Astrocyte (in vitro differentiated cells and primary cell): ENCODE results near the gene CRYBG2. TPM values are rescaled to one million over a fixed set of nuclear protein-coding genes. Genes with fewer than 3 reads are reported as not detected.

Experiments used
- DNase-seq: peaks from one replicate; pipeline ENCODE4 v3.0.0-alpha.2; 2010; ENCODE audit warnings: low read depth
- FAIRE-seq: peaks from 2 replicates; lab custom pipeline; 2011; peaks lifted over from hg19 to GRCh38; lab: Jason Lieb, UNC
- H2AFZ ChIP-seq: 2 replicates; pipeline ENCODE4 v1.6.0; 2012; ENCODE audit warnings: low read depth, low read length, inconsistent platforms
- H3K27ac ChIP-seq: 2 replicates; pipeline ENCODE4 v1.5.1; 2011; ENCODE audit warnings: low read depth, low read length, inconsistent platforms
- H3K27me3 ChIP-seq: 2 replicates; pipeline ENCODE4 v1.6.0; 2011; ENCODE audit warnings: low read length, inconsistent platforms; ENCODE audit not compliant: insufficient read depth
- H3K36me3 ChIP-seq: 2 replicates; pipeline ENCODE4 v1.5.1; 2011; ENCODE audit warnings: low read length, inconsistent platforms; ENCODE audit not compliant: insufficient read depth
- H3K4me1 ChIP-seq: 2 replicates; pipeline ENCODE4 v1.5.1; 2011; ENCODE audit warnings: low read length, inconsistent platforms; ENCODE audit not compliant: insufficient read depth
- H3K4me2 ChIP-seq: 2 replicates; pipeline ENCODE4 v1.6.0; 2012; ENCODE audit warnings: low read length, inconsistent platforms
- H3K4me3 ChIP-seq: 2 replicates; pipeline ENCODE4 v1.5.1; 2011; ENCODE audit warnings: low read depth, mild to moderate bottlenecking, low read length, inconsistent platforms; ENCODE audit not compliant: insufficient read depth
- H3K79me2 ChIP-seq: 2 replicates; pipeline ENCODE4 v1.6.0; 2012; ENCODE audit warnings: mild to moderate bottlenecking, low read length, inconsistent platforms; ENCODE audit not compliant: insufficient read depth
- H3K9ac ChIP-seq: 2 replicates; pipeline ENCODE4 v1.6.0; 2012; ENCODE audit warnings: mild to moderate bottlenecking, low read length, inconsistent platforms
- H3K9me3 ChIP-seq: 2 replicates; pipeline ENCODE4 v1.5.1; 2012; ENCODE audit warnings: low read depth, mild to moderate bottlenecking, low read length, inconsistent platforms; ENCODE audit not compliant: insufficient read depth
- H4K20me1 ChIP-seq: 2 replicates; pipeline ENCODE4 v1.6.0; 2012; ENCODE audit warnings: low read length, inconsistent platforms; ENCODE audit not compliant: insufficient read depth
- H3K27ac Mint-ChIP-seq: one replicate; pipeline ENCODE4 v1.8.0; 2021; ENCODE audit warnings: mild to moderate bottlenecking, mixed read lengths; ENCODE audit not compliant: unreplicated experiment
- H3K27me3 Mint-ChIP-seq: one replicate; pipeline ENCODE4 v1.8.0; 2021; ENCODE audit warnings: low read depth, mixed read lengths; ENCODE audit not compliant: unreplicated experiment
- H3K36me3 Mint-ChIP-seq: one replicate; pipeline ENCODE4 v1.8.0; 2021; ENCODE audit warnings: low read depth, mixed read lengths; ENCODE audit not compliant: unreplicated experiment
- H3K4me1 Mint-ChIP-seq: one replicate; pipeline ENCODE4 v1.8.0; 2021; ENCODE audit warnings: low read depth, mixed read lengths; ENCODE audit not compliant: unreplicated experiment
- H3K4me3 Mint-ChIP-seq: one replicate; pipeline ENCODE4 v1.8.0; 2021; ENCODE audit warnings: mild to moderate bottlenecking, moderate library complexity, mixed read lengths; ENCODE audit not compliant: unreplicated experiment
- H3K9me3 Mint-ChIP-seq: one replicate; pipeline ENCODE4 v1.8.0; 2021; ENCODE audit warnings: mild to moderate bottlenecking, mixed read lengths; ENCODE audit not compliant: unreplicated experiment
- CTCF ChIP-seq: IDR thresholded peaks from 2 replicates; pipeline ENCODE4 v1.5.1; 2011; ENCODE audit warnings: low read depth, mild to moderate bottlenecking, inconsistent platforms, low read length, moderate library complexity; ENCODE audit not compliant: insufficient read depth
- EZH2 ChIP-seq: IDR thresholded peaks from 2 replicates; pipeline ENCODE4 v1.6.1; 2012; ENCODE audit warnings: mild to moderate bottlenecking, low read length, inconsistent platforms; ENCODE audit not compliant: insufficient read depth
- total RNA-seq: library from RNA; stranded (reverse); gene quantifications from 2 replicates; pipeline ENCODE4 v1.2.1, GENCODE V29; 2021

The CRYBG2 gene
- total RNA-seq, 1 donor from 2014 or later: 5.3 TPM

GRCh38 chr1:26320896-26321295, 33.0 kb downstream of the CRYBG2 start:
- peak overlapping the region; percentile 47 for H3K4me2 ChIP-seq
- no peaks in the 10 kb centered on the region for H3K9me3 Mint-ChIP-seq
- H3K4me3 ChIP-seq: no peak overlapping the region
- peak overlapping the region; percentile 68 for H3K27ac Mint-ChIP-seq
- peaks cover 7% of the 10 kb centered on the region for H3K4me1 Mint-ChIP-seq
- peaks cover 5% of the 10 kb centered on the region for H3K4me1 ChIP-seq
- FAIRE-seq (no peak), DNase-seq (no peak)
- TF ChIP-seq CTCF: no peak
- TF ChIP-seq EZH2: no peak
- H3K4me3 Mint-ChIP-seq: no peak overlapping the region
- H3K9me3 ChIP-seq: no peaks in the 10 kb centered on the region
- no peaks in the 10 kb centered on the region for H3K27me3 ChIP-seq
- H3K79me2 ChIP-seq: no peaks in the 10 kb centered on the region
- H3K36me3 ChIP-seq: no peaks in the 10 kb centered on the region
- H3K9ac ChIP-seq: peak overlapping the region; percentile 63
- H3K27me3 Mint-ChIP-seq: peaks cover 3% of the 10 kb centered on the region
- peak overlapping the region; percentile 87 for H2AFZ ChIP-seq
- H3K27ac ChIP-seq: no peak overlapping the region
- H3K36me3 Mint-ChIP-seq: peaks cover 3% of the 10 kb centered on the region
- no peaks in the 10 kb centered on the region for H4K20me1 ChIP-seq

GRCh38 chr1:26318338-26319064, 35.4 kb downstream of the CRYBG2 start:
- Mint-ChIP-seq H3K27ac (no peak overlapping the region), H3K9me3 (no peaks in the 10 kb centered on the region), H3K36me3 (peaks cover 3% of the 10 kb centered on the region), H3K27me3 (peaks cover 11% of the 10 kb centered on the region), H3K4me3 (no peak overlapping the region), H3K4me1 (peaks cover 7% of the 10 kb centered on the region)
- TF ChIP-seq CTCF: no peak
- TF ChIP-seq EZH2: no peak
- Histone ChIP-seq H2AFZ (no peak overlapping the region), H3K79me2 (no peaks in the 10 kb centered on the region), H3K27me3 (peaks cover 3% of the 10 kb centered on the region), H3K27ac (no peak overlapping the region), H3K9me3 (no peaks in the 10 kb centered on the region), H3K36me3 (no peaks in the 10 kb centered on the region), H3K4me1 (peaks cover 5% of the 10 kb centered on the region), H4K20me1 (no peaks in the 10 kb centered on the region), H3K9ac (no peak overlapping the region), H3K4me3 (no peak overlapping the region), H3K4me2 (no peak overlapping the region)
- FAIRE-seq (no peak), DNase-seq (no peak)
